Liver (tissue), 9 donors: ENCODE measurements around the gene LMF1. TPM values are rescaled to one million over a fixed set of nuclear protein-coding genes. Genes with fewer than 3 reads are reported as not detected.

Experiments
- DNase-seq: peaks from one replicate; pipeline ENCODE4 v3.0.0-alpha.2; 2017; ENCODE audit warnings: low spot score
- H3K27ac ChIP-seq, 2 donors: one replicate each; pipeline ENCODE4 v1.7.0; 2013; ENCODE audit warnings: inconsistent platforms in 2 of 2, low read length in 2 of 2, control low read depth in 1 of 2, low read depth in 1 of 2, mild to moderate bottlenecking in 1 of 2
- H3K27me3 ChIP-seq, 4 donors: one replicate each; pipeline versions ENCODE4 v1.6.1 to v1.7.0; 2013; ENCODE audit warnings: low read length in 3 of 4, inconsistent platforms in 1 of 4, mild to moderate bottlenecking in 1 of 4, moderate library complexity in 1 of 4; ENCODE audit not compliant: control insufficient read depth in 4 of 4, insufficient read depth in 4 of 4
- H3K36me3 ChIP-seq, 4 donors: one replicate each; pipeline versions ENCODE4 v1.6.1 to v1.7.0; 2013; ENCODE audit warnings: low read length in 3 of 4, mild to moderate bottlenecking in 3 of 4, low read depth in 1 of 4, moderate library complexity in 1 of 4; ENCODE audit not compliant: control insufficient read depth in 4 of 4, insufficient read depth in 3 of 4
- H3K4me1 ChIP-seq, 4 donors: one replicate each; pipeline versions ENCODE4 v1.6.1 to v1.7.0; 2013; ENCODE audit warnings: low read length in 3 of 4, mild to moderate bottlenecking in 3 of 4, moderate library complexity in 1 of 4; ENCODE audit not compliant: control insufficient read depth in 4 of 4, insufficient read depth in 4 of 4
- H3K4me3 ChIP-seq, 3 donors: one replicate each; pipeline versions ENCODE4 v1.6.1 to v1.7.0; 2013; ENCODE audit warnings: low read length in 3 of 3, control low read depth in 1 of 3, low read depth in 1 of 3, mild to moderate bottlenecking in 1 of 3
- H3K9ac ChIP-seq, 2 donors: one replicate each; pipeline ENCODE4 v1.7.0; 2013; ENCODE audit warnings: low read length in 2 of 2, mild to moderate bottlenecking in 2 of 2, moderate library complexity in 2 of 2, control low read depth in 1 of 2, low read depth in 1 of 2
- H3K9me3 ChIP-seq, 4 donors: one replicate each; pipeline versions ENCODE4 v1.6.1 to v1.7.0; 2013; ENCODE audit warnings: low read length in 3 of 4; ENCODE audit not compliant: control insufficient read depth in 4 of 4
- ATF3 ChIP-seq: IDR thresholded peaks from 2 replicates; pipeline ENCODE4 v1.6.1; 2016; ENCODE audit warnings: antibody characterized with exemption
- CTCF ChIP-seq: fragments of 150-350 bp; IDR thresholded peaks from 2 replicates; pipeline ENCODE4 v1.5.1; 2017; ENCODE audit warnings: improper control_type of control experiment, low read depth, low read length; ENCODE audit not compliant: missing input control
- FOXA1 ChIP-seq: IDR thresholded peaks from 2 replicates; pipeline ENCODE4 v1.6.1; 2016; ENCODE audit warnings: antibody characterized with exemption
- FOXA2 ChIP-seq: IDR thresholded peaks from 2 replicates; pipeline ENCODE4 v1.6.1; 2016; ENCODE audit warnings: antibody characterized with exemption
- GABPA ChIP-seq, 2 donors: IDR thresholded peaks in 1 of 2; conservative IDR thresholded peaks in 1 of 2; 2 replicates each; pipeline ENCODE4 v1.6.1; 2016; ENCODE audit warnings: antibody characterized with exemption in 2 of 2, mild to moderate bottlenecking in 1 of 2, moderate library complexity in 1 of 2
- HNF4A ChIP-seq, 2 donors: conservative IDR thresholded peaks; 2 replicates each; pipeline ENCODE4 v1.6.1; 2016; ENCODE audit warnings: antibody characterized with exemption in 2 of 2, mild to moderate bottlenecking in 2 of 2
- HNF4G ChIP-seq: IDR thresholded peaks from 2 replicates; pipeline ENCODE4 v1.6.1; 2016; ENCODE audit warnings: antibody characterized with exemption
- JUND ChIP-seq, 2 donors: IDR thresholded peaks; 2 replicates each; pipeline ENCODE4 v1.6.1; 2016; ENCODE audit warnings: antibody characterized with exemption in 2 of 2
- NR2F2 ChIP-seq: IDR thresholded peaks from 2 replicates; pipeline ENCODE4 v1.6.1; 2016; ENCODE audit warnings: antibody characterized with exemption
- RAD21 ChIP-seq, 2 donors: IDR thresholded peaks; 2 replicates each; pipeline ENCODE4 v1.6.1; 2016; ENCODE audit warnings: antibody characterized with exemption in 2 of 2, mild to moderate bottlenecking in 2 of 2
- REST ChIP-seq: IDR thresholded peaks from 2 replicates; pipeline ENCODE4 v1.6.1; 2016; ENCODE audit warnings: antibody characterized with exemption, mild to moderate bottlenecking
- RXRA ChIP-seq, 2 donors: IDR thresholded peaks; 2 replicates each; pipeline ENCODE4 v1.6.1; 2017 to 2018; ENCODE audit warnings: antibody characterized with exemption in 2 of 2, mild to moderate bottlenecking in 1 of 2
- SP1 ChIP-seq: IDR thresholded peaks from 2 replicates; pipeline ENCODE4 v1.6.1; 2018; ENCODE audit warnings: antibody characterized with exemption, mild to moderate bottlenecking
- TAF1 ChIP-seq: conservative IDR thresholded peaks from 2 replicates; pipeline ENCODE4 v1.6.1; 2016; ENCODE audit warnings: antibody characterized with exemption, mild to moderate bottlenecking
- ZBTB33 ChIP-seq: IDR thresholded peaks from 2 replicates; pipeline ENCODE4 v1.6.1; 2016; ENCODE audit warnings: antibody characterized with exemption
- WGBS: extraction: QIAGEN DNeasy Blood & Tissue Kit; methylation state at CpG from one replicate; pipeline ENCODE4 v1.1.7; 2013; 5-methylcytosine and 5-hydroxymethylcytosine counted together
- polyA plus RNA-seq, 2 donors: library from polyadenylated mRNA; stranded (reverse) in 1 of 2; unstranded in 1 of 2; fragments of 200-250 nt in 1 of 2; fragments of >200 nt in 1 of 2; fragmentation: Nextera tagmentation in 1 of 2; extraction: Ambion mirVana in 1 of 2; gene quantifications; one replicate each; pipeline versions ENCODE4 v1.2.1 to v1.2.3, GENCODE V29; 2013 to 2015
- total RNA-seq, 2 donors: library from RNA; depleted of rRNA; stranded (reverse); fragments of >200 nt; gene quantifications; one replicate each; pipeline ENCODE4 v1.2.3, GENCODE V29; 2014
- donor health status: healthy.
- donor health status: healthy.
- donor health status: healthy.
- donor health status: healthy.
- donor health status: healthy.

The LMF1 gene
- total and polyA plus RNA-seq, 4 donors = 8.8 to 24.3 (median 12.6) TPM

GRCh38 chr16:928526-928925 lies 42.3 kb downstream of the LMF1 start:
- WGBS = 88% methylated on average over 11 of the region's 11 CpGs
- no peaks in the 10 kb centered on the region for H3K4me1 ChIP-seq
- DNase-seq = no peak

GRCh38 chr16:927931-928330 lies 42.9 kb downstream of the LMF1 start:
- Histone ChIP-seq H3K9ac (no peak overlapping the region), H3K27ac (no peak overlapping the region), H3K4me3 (no peak overlapping the region), H3K36me3 (peaks cover 0 to 19% (median 0%) of the 10 kb centered on the region in 4 donors), H3K9me3 (peaks cover 0 to 6% (median 0%) of the 10 kb centered on the region in 4 donors), H3K4me1 (no peaks in the 10 kb centered on the region), H3K27me3 (no peaks in the 10 kb centered on the region)
- 97% methylated on average over 18 of the region's 18 CpGs for WGBS
- DNase-seq = no peak
- TF ChIP-seq ATF3 = no peak
- no peak for TF ChIP-seq HNF4A (conservative IDR thresholded peaks at IDR 0.05)
- TF ChIP-seq NR2F2 = no peak
- no peak for TF ChIP-seq FOXA1
- TF ChIP-seq FOXA2 = no peak
- no peak for TF ChIP-seq SP1
- no peak for TF ChIP-seq RXRA (IDR thresholded peaks at IDR 0.05)
- TF ChIP-seq ZBTB33 = no peak
- TF ChIP-seq REST = no peak
- no peak for TF ChIP-seq JUND (IDR thresholded peaks at IDR 0.05)
- no peak for TF ChIP-seq GABPA (IDR thresholded peaks at IDR 0.05 in 1 of 2, conservative IDR thresholded peaks at IDR 0.05 in 1 of 2)
- TF ChIP-seq TAF1 = no peak
- no peak for TF ChIP-seq RAD21 (IDR thresholded peaks at IDR 0.05)

More at GRCh38 chr16:928526-928925, 42.3 kb downstream of the LMF1 start:
- no peak for TF ChIP-seq RXRA (IDR thresholded peaks at IDR 0.05)
- TF ChIP-seq CTCF = no peak
- TF ChIP-seq ZBTB33 = no peak
- no peak for TF ChIP-seq SP1
- TF ChIP-seq HNF4G = no peak
- Histone ChIP-seq H3K9me3 (peaks cover 0 to 6% (median 0%) of the 10 kb centered on the region in 4 donors), H3K9ac (no peak overlapping the region), H3K36me3 (peaks cover 0 to 19% (median 0%) of the 10 kb centered on the region in 4 donors), H3K27ac (no peak overlapping the region), H3K27me3 (no peaks in the 10 kb centered on the region), H3K4me3 (no peak overlapping the region)
